HepG2 (cell line): ENCODE results near the gene UBC. TPM values are rescaled to one million over a fixed set of nuclear protein-coding genes. Genes with fewer than 3 reads are reported as not detected.
"Not testable (repeated sequence)": the region's sequence is repeated elsewhere in the genome, so short reads cannot be mapped to it uniquely, and the experiment has no call there.

Experiments used
- ATAC-seq: fragments of 200-7000 bp; cut with Tn5 transposase; 3 replicates; pipeline ENCODE4 v1.9.1; 2020; ENCODE audit warnings: mild to moderate bottlenecking, moderate library complexity
- BruUV-seq: library from RNA; stranded (reverse); fragments of 400-500 nt; replicated peaks from 2 replicates; lab custom pipeline; 2021; lab: Mats Ljungman, UMichigan
- CTCF ChIA-PET: fragments of 300-600 bp; formaldehyde crosslinking; extraction: SDS; loops from one replicate; lab custom pipeline; 2021; ENCODE audit warnings: low total read pairs, inconsistent platforms, low intra/inter-chr PET ratio; lab: Yijun Ruan, JAX
- POLR2A ChIA-PET: fragments of 350-600 bp; sonication (Branson Sonifier 250); formaldehyde crosslinking; loops from one replicate; lab custom pipeline; 2020; ENCODE audit warnings: antibody characterized with exemption, inconsistent platforms; lab: Yijun Ruan, JAX
- DNase-seq: peaks from one replicate; pipeline ENCODE4 v3.0.0-alpha.2; 2015; ENCODE audit warnings: low spot score
- FAIRE-seq: peaks from 3 replicates; lab custom pipeline; 2011; peaks lifted over from hg19 to GRCh38; lab: Jason Lieb, UNC
- H2AFZ ChIP-seq: one replicate; pipeline ENCODE4 v1.6.1; 2011; ENCODE audit warnings: low read length, inconsistent platforms
- H3K27ac ChIP-seq: fragments of 300-600 bp; 3 replicates; pipeline ENCODE4 v1.8.0; 2011; ENCODE audit warnings: mixed run types, mild to moderate bottlenecking, mixed read lengths, low read length, inconsistent platforms; ENCODE audit not compliant: insufficient read depth; ENCODE audit errors: extremely low read length
- H3K27me3 ChIP-seq, 2 experiments: fragments of 200-600 bp in 1 of 2; 2 replicates in 1 of 2; 3 replicates in 1 of 2; pipeline versions ENCODE4 v1.6.0 to v1.8.0; 2011; ENCODE audit warnings: low read length in 2 of 2, mild to moderate bottlenecking in 2 of 2, moderate library complexity in 2 of 2, inconsistent platforms in 1 of 2; ENCODE audit not compliant: insufficient read depth in 2 of 2, control insufficient read depth in 1 of 2
- H3K36me3 ChIP-seq, 2 experiments: fragments of 200-600 bp in 1 of 2; replicated peaks in 1 of 2; 2 replicates in 1 of 2; 3 replicates in 1 of 2; pipeline versions ENCODE4 v1.5.1 to v1.8.0; 2011; ENCODE audit warnings: low read length in 2 of 2, inconsistent platforms in 1 of 2; ENCODE audit not compliant: insufficient read depth in 2 of 2, control insufficient read depth in 1 of 2
- H3K4me1 ChIP-seq: 2 replicates; pipeline ENCODE4 v1.5.1; 2012; ENCODE audit warnings: low read length, inconsistent platforms; ENCODE audit not compliant: insufficient read depth
- H3K4me2 ChIP-seq: 2 replicates; pipeline ENCODE4 v1.6.0; 2011; ENCODE audit warnings: low read depth, low read length, inconsistent platforms
- H3K4me3 ChIP-seq, 3 experiments: fragments of 200-600 bp in 1 of 3; sonication (generic), shearing (Covaris generic) in 1 of 3; replicated peaks in 1 of 3; 2 replicates each; pipeline ENCODE4 v1.5.1; 2011 to 2016; ENCODE audit warnings: low read length in 3 of 3, inconsistent platforms in 2 of 3, low read depth in 2 of 3, mild to moderate bottlenecking in 2 of 3, control low read depth in 1 of 3, mixed read lengths in 1 of 3; ENCODE audit not compliant: insufficient read depth in 1 of 3
- H3K79me2 ChIP-seq: one replicate; pipeline ENCODE4 v1.6.1; 2011; ENCODE audit warnings: low read length, inconsistent platforms; ENCODE audit not compliant: insufficient read depth
- H3K9ac ChIP-seq: 2 replicates; pipeline ENCODE4 v1.6.0; 2011; ENCODE audit warnings: mild to moderate bottlenecking, low read depth, low read length, inconsistent platforms; ENCODE audit not compliant: insufficient read depth
- H3K9me3 ChIP-seq: 2 replicates; pipeline ENCODE4 v1.5.1; 2012; ENCODE audit warnings: mild to moderate bottlenecking, low read length
- H4K20me1 ChIP-seq: 2 replicates; pipeline ENCODE4 v1.6.0; 2011; ENCODE audit warnings: inconsistent platforms, mild to moderate bottlenecking, low read length, moderate library complexity; ENCODE audit not compliant: insufficient read depth
- POLR2AphosphoS5 ChIP-seq: IDR thresholded peaks from 2 replicates; pipeline ENCODE4 v1.6.1; 2012; ENCODE audit warnings: low read depth, low read length
- RBFOX2 ChIP-seq: fragments of 200-400 bp; formaldehyde crosslinking; IDR thresholded peaks from 2 replicates; pipeline ENCODE4 v1.6.1; 2017; ENCODE audit warnings: low read depth, mild to moderate bottlenecking, low read length
- SAFB2 ChIP-seq: sonication (generic); formaldehyde crosslinking; IDR thresholded peaks from 2 replicates; pipeline ENCODE4 v1.5.1; 2020; ENCODE audit warnings: missing genetic modification reagents, low read depth, mild to moderate bottlenecking, borderline replicate concordance
- SAP130 ChIP-seq: IDR thresholded peaks from 2 replicates; pipeline ENCODE4 v1.6.1; 2016; ENCODE audit warnings: low read depth
- ZBTB40 ChIP-seq, 2 experiments: fragments of 450-650 bp in 1 of 2; sonication (generic) in 1 of 2; formaldehyde crosslinking in 1 of 2; IDR thresholded peaks; 2 replicates each; pipeline versions ENCODE4 v1.6.1 to v1.8.0; 2016 to 2022; ENCODE audit warnings: antibody characterized with exemption in 1 of 2, mild to moderate bottlenecking in 1 of 2, missing genetic modification reagents in 1 of 2
- ZC3H13 ChIP-seq: sonication (generic); formaldehyde crosslinking; IDR thresholded peaks from 2 replicates; pipeline ENCODE4 v1.8.1; 2023; ENCODE audit warnings: mild to moderate bottlenecking, missing genetic modification reagents, moderate library complexity
- WGBS: methylation state at CpG from one replicate; pipeline ENCODE4 v1.1.6; 2017; ENCODE audit warnings: low lambda C conversion rate; 5-methylcytosine and 5-hydroxymethylcytosine counted together
- in situ Hi-C: cut with HindIII; loops from 2 replicates; pipeline ENCODE4 v1.10.0; 2017; ENCODE audit warnings: low pct_unique_long_range_greater_than_20kb; ENCODE audit not compliant: extremely low pct_ligation_motif_present
- intact Hi-C: fragments of 100-400 bp; cut with micrococcal nuclease; formaldehyde crosslinking; loops from one replicate; pipeline ENCODE4 v1.10.0; 2022; ENCODE audit not compliant: unreplicated experiment
- polyA plus RNA-seq, 8 experiments: library from polyadenylated mRNA; depleted of rRNA in 3 of 8; stranded (reverse) in 7 of 8; unstranded in 1 of 8; fragments of >200 nt; fragmentation: Illumina TruSeq in 4 of 8; extraction: Trizol in 4 of 8; gene quantifications; 2 replicates each; pipeline versions ENCODE4 v1.2.1 to v1.2.3, GENCODE V29; 2011 to 2016; ENCODE audit warnings: low read depth in 4 of 8, missing spikeins in 1 of 8, mixed read lengths in 1 of 8; ENCODE audit not compliant: insufficient read depth in 1 of 8
- total RNA-seq, 5 experiments: library from RNA; depleted of rRNA; stranded (reverse); fragments of >200 nt; fragmentation: Illumina TruSeq; extraction: Trizol; gene quantifications; 2 replicates each; pipeline ENCODE4 v1.2.3, GENCODE V29; 2016; ENCODE audit warnings: low read depth in 1 of 5

The UBC gene
- total and polyA plus RNA-seq, 2 of the 13 experiments (the other 11 are each of a cell fraction or from before 2014, with no cell fraction given), result 805 to 1,432 TPM

- H4K20me1 ChIP-seq, result peaks cover 39% of the 10 kb centered on the region
- H3K27ac ChIP-seq, CTCF ChIA-PET: not testable (repeated sequence)
- TF ChIP-seq POLR2AphosphoS5, result 0 out of 2 replicates have a peak, but pooled peaks have one; percentile 7
- TF ChIP-seq ZC3H13 (CRISPR knock-in tag), result peak; percentile 92
- peak; percentile 73 for TF ChIP-seq SAFB2 (CRISPR knock-in tag)
- TF ChIP-seq RBFOX2, result peak; percentile 51; the same call in 1 of the 2 replicates
- TF ChIP-seq SAP130, result 0 out of 2 replicates have a peak, but pooled peaks have one; percentile 18
- TF ChIP-seq, all 625 proteins: peak for 5; not testable (repeated sequence) for 620
- 20% methylated on average over 13 of the region's 21 CpGs for WGBS
- Histone ChIP-seq H3K4me3 (peak overlapping the region; percentile 86 to 99 (median 93); a peak in 5 of 6 replicates), H3K4me2 (peak overlapping the region; percentile 95), H3K79me2 (peaks cover 49% of the 10 kb centered on the region), H3K4me1 (peaks cover 39% of the 10 kb centered on the region), H3K36me3 (peaks cover 4 to 26% of the 10 kb centered on the region in 2 experiments), H3K9ac (peak overlapping the region; percentile 99)
- DNase-seq, BruUV-seq, H3K27me3 ChIP-seq, in situ Hi-C loops, ATAC-seq, intact Hi-C loops, FAIRE-seq, H2AFZ ChIP-seq, H3K9me3 ChIP-seq: not testable (repeated sequence)
- POLR2A ChIA-PET, result interaction anchor here (6.8 to 12.4 kb wide), 2 partner anchors 12 to 26 kb away, joined by 64 to 199 read pairs; no protein-coding TSS in a partner anchor
Observed at GRCh38 chr12:124912529-124913287, 1.7 kb downstream of the UBC start.

DNA sequence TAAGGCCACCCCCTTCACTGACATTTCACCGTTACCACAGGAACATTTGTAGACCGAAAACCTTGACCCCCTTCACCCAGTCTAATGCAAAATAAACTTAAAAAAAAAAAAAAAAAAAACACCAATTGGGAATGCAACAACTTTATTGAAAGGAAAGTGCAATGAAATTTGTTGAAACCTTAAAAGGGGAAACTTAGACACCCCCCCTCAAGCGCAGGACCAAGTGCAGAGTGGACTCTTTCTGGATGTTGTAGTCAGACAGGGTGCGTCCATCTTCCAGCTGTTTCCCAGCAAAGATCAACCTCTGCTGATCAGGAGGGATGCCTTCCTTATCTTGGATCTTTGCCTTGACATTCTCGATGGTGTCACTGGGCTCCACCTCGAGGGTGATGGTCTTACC is 2.9 kb downstream of the UBC start:
- H3K27me3 ChIP-seq; H2AFZ ChIP-seq; BruUV-seq; FAIRE-seq; H3K9me3 ChIP-seq; DNase-seq; ATAC-seq; CTCF ChIA-PET; H3K27ac ChIP-seq; in situ Hi-C loops; intact Hi-C loops; TF ChIP-seq ZBTB40 (CRISPR knock-in tag; IDR thresholded peaks at IDR 0.05): not testable (repeated sequence)
- 58% methylated on average over 5 of the region's 6 CpGs for WGBS
- POLR2A ChIA-PET, result interaction anchor here (2.9 to 6.8 kb wide), 3 partner anchors 7 to 28 kb away, joined by 20 to 64 read pairs (median 32); no protein-coding TSS in a partner anchor
- Histone ChIP-seq H4K20me1 (peaks cover 42% of the 10 kb centered on the region), H3K4me1 (peaks cover 38% of the 10 kb centered on the region), H3K4me2 (peak overlapping the region; percentile 81), H3K36me3 (peaks cover 4 to 26% of the 10 kb centered on the region in 2 experiments), H3K4me3 (peak overlapping the region; percentile 43 to 61 (median 54)), H3K9ac (peak overlapping the region; percentile 41; the same call in 1 of the 2 replicates), H3K79me2 (peaks cover 51% of the 10 kb centered on the region)
- peak; percentile 44; the same call in 1 of the 2 replicates for TF ChIP-seq ZBTB40 (IDR thresholded peaks at IDR 0.05)
